GM21737 (cell line): ENCODE measurements around the gene DGLUCY.
"Not testable (repeated sequence)": the region's sequence is repeated elsewhere in the genome, so short reads cannot be mapped to it uniquely, and the experiment has no call there.

ENCODE experiments used
- ATAC-seq: cut with Tn5 transposase; IDR thresholded peaks from one replicate; pipeline ENCODE4 v1.9.1; 2021; ENCODE audit warnings: mild to moderate bottlenecking, moderate library complexity; ENCODE audit not compliant: unreplicated experiment

DGLUCY gene

DNA sequence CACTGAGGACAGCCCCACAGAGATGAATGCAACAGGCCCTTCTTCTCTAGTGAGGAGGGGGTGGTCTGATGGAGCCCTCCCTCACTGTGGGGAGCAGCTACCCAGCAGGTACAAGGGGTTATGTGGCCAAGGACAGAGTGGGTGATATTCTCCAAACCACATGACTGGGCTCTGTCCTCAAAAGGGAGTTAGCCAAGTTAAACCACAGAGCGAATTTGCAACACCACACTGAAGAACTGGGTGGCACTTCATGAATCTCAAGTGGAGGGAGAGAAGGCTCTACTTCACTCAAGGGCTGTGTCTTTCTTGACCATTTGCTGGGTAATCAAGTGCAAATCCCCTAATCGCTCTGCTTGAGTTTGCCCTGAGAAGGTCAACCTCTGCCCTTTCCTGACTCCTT lies 118.2 kb downstream of the DGLUCY start:
- no peak for ATAC-seq

DNA sequence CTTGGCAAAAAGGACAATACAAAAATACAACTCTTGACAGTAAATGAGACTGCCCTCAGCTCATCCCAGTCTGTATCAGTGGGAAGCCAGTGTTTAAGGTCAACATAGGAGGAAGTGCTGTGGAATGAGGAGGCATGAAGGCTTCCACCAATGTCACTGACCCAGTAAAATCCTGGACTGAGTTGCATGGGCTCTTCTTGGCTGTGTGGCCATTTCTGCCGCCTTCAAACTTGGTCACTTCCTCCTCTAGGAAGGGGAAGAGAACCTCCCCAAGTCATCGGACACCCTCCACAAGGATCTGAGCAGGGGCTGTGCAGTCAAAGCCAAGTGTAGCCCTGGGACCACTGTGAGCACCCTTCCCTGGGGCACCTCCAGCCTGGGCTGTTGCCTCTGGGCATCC lies 118.7 kb downstream of the DGLUCY start:
- no peak for ATAC-seq

DNA sequence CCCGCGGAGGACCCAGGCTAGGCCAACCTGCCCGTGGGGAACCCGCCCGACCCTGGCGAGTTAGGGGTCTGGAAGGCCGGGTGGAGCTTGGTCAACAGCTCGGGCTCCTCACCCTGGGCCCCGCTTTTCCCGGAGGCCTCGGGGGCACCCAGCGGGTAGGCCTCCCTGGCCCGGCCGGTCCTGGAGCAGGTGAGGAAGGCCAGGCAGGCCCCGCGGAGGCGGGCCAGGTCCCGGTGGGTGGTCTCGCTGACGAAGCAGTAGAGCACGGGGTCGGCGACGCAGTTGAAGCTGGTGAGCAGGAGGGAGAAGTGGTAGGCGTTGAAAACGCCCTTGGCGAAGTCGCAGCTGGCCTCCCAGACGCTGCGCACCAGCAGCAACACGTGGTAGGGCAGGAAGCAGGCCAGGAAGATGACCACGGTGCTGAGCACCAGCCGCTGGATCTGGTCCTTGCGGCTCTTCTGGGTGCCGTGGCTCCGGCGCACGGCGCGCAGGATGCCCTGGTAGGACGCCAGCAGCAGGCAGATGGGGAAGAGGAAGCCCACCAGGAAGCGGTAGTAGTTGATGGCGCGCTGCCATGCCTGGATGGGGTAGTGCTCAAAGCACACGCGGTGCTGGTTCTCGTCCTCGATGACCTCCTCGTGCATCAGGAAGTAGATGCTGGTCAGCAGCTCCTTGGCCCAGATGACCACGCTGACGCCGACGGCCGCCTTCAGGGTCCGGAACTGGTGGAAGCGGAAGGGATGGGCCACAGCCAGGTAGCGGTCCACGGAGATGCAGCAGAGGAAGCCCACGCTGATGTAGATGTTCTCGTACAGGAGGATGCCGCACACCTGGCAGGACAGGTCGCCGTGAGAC lies 120.3 kb downstream of the DGLUCY start:
- ATAC-seq = no peak

DNA sequence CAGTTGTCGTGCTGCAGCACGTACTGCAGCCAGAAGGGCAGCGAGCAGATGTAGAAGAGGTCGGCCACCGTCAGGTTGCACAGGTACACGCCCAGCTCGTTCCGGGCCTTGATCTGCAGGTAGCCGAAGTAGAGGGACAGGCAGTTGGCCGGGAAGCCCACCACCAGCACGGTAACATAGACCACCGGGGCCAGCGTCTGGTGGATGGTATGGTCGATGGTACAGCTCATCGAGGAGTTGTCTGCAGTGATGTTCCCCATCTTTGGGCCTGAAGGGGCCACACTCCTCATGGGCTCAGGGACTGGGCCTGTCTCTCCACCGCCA lies 120.9 kb downstream of the DGLUCY start:
- ATAC-seq = no peak

DNA sequence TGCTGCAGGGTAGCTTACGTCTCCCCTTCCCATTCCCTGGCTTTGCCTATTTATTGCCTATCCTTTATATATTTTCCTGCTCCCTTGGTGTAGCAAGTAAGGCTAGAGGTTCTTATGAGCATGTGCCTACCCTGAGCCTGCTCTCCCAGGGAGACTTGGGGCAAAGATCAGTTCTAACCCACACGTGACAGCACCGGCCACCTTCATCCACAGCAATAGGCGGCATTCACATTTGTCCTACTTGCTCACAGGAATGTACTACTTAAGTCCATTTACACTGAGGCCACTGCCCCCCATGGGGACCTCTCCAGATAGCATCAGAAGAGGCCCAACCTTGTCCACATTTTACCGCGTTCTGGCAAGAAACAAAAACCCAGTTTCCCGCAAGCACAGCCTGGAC lies 122.0 kb downstream of the DGLUCY start:
- no peak for ATAC-seq

DNA sequence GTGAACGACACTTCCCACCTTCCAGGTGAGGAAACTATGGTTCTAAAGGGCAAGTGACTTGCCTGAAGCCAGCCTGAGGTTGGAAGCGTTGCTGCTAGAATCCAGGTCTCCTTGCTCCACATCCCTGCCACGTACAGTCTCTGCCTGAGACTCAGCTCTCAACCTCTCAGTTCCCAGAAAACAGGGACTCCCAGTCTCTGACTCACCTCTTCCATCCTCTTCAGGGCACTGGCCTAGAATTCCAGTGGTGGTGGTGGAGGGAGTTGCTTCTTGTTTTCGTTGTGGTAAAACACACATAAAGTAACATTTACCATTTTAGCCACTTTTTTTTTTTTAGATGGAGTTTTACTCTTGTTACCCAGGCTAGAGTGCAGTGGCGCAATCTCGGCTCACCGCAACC lies 123.3 kb downstream of the DGLUCY start:
- ATAC-seq = no peak

DNA sequence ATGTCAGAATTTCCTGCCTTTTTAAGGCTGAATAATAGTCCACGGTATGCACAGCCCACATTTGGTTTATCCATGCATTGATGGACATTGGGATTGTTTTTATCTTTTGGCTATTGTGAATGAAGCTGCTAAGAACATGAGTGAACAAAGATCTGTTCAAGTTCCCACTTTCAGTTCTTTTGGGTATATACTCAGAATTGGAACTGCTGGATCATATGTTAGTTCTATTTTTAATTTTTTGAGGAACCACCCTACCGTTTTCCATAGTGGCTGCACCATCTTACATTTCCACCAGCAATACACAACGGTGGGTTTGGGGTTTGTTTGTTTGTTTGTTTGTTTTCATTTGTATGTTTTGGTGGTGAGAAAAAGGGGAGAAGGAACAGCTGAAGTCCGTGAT lies 124.2 kb downstream of the DGLUCY start:
- ATAC-seq = no peak

DNA sequence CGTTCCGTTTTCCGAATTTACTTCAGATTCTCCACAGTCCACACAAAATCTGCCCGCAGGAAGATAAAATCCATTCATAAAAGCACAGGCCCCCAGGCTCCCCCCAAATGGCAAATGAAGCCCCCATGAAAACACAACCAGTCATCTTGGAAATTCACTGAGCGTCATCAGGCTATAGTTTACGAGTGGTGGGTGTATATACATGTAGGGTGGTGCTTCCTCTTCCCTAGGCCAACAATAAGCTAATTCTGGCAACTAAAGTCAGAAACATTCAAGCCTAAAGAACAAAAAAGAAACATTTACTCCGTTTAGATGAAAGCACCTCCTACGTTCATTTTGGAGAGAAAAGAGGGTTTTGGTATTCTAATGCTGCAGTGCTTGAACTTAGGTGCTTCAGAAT lies 124.8 kb downstream of the DGLUCY start:
- no peak for ATAC-seq

DNA sequence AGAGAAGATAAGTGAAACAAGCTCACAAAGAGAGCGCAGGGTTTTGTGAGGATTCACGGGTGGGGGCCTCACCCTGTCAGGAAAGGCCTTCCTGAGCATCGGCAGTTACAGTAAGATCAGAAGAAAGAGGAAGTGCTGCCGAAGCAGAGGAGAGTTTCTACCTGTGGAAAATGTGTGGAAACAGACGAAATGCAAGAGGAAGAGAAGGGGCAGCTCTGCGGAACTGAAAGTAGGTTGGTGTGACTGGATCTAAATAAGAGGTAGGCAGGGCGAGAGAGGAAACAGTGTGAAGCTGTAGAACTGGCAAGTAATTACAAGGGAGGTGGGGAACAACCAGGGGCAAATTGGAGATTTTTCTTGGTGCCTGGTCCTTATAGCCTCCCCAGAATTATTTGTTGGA lies 128.0 kb downstream of the DGLUCY start:
- peak; percentile 59 for ATAC-seq

DNA sequence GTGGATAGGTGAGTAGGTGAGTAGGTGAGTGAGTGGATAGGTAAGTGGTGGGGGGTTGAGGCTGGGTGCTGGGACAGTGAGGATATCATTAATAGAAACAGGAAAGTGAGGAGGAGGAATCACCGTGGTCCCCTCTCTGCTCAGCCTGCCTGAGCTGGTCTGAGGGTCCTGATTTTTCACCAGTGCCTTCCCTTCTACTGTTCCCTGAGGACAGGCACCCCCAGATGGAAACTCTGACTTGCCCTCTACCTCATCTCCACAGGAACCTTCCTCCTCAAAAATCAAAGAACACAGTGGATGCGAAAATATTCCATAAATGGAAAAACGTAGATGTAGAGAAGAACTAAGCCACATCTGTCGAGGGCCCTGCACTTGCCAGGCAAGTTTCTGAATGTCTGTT lies 128.8 kb downstream of the DGLUCY start:
- ATAC-seq = no peak

DNA sequence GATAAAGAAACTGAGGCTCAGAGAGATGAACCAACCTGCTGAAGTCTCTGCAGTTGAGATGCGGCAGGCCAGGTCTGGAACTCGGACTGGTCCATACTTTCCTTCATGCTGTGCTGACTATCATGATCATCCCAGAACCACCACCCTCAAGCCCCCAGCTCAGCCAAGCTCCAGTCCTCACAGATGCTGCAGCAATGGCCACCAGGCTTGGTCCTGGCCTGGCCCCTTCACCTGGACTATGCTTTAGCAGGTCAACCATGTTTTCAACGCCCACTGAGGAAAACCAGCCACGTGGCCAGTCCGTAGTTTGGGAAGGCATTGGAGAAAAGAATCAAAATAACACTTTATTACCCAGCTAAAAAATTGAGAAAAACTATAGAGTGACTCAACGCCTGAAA lies 129.2 kb downstream of the DGLUCY start:
- ATAC-seq = peak; percentile 9

DNA sequence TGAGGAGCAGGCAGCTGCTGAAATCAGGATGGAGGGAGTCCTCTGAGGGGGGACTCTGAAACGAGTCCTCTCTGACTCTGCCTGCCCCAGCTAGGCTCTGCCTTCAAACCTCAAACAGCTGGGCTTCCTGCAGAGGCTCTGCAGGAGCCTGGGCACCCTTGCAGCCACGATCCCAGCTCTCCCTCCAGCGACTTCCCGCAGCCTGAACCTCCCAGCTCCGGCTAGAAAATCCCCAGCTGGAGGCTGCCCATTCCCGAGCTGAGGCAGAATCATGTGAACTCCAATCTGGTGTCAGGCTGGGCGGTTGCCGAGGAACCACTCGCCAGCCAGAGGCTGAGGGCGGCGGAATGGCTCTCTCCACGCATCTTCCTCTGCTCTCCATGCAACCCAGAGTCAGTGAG lies 130.6 kb downstream of the DGLUCY start, which contains the start of gene GPR68:
Gene GPR68, minus strand, starts transcription at position 204 of the 401 bp plus-strand sequence. CDS start 9,654 bp downstream, outside the sequence.
- ATAC-seq = no peak

DNA sequence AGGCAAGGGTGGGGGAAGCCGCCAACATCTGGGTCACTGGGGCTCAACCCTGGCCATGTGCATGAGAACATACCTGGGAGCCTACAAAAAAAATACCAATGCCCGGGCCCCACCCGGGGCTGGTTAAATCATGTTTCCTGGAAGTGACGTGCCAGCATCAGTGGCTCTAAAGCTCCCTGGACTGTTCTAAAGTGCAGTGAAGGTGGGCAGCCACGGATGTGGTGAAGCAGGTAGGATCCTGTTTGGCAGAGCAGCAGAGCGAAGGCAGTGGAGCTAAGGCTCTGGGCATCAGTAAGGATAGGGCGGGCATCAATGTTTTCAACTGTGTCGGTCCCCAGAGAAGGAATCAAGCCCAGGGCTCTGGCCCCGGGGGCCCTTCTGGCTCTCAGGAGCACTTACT lies 131.2 kb downstream of the DGLUCY start:
- no peak for ATAC-seq

DNA sequence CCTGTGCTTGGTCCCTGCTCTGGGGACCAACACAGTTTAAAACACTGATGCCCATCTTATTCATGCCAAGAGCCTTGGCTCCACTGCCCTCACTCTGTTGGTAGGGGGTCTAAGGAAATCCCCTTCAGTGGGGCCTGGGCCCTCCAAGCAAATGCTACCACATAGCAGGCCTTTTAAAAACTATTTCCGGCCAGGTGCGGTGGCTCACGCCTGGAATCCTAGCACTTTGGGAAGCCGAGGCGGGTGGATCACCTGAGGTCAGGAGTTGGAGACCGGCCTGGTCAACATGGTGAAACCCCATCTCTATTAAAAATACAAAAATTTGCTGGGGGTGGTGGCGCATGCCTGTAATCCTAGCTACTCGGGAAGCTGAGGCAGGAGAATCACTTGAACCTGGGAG lies 131.7 kb downstream of the DGLUCY start:
- ATAC-seq = not testable (repeated sequence)

DNA sequence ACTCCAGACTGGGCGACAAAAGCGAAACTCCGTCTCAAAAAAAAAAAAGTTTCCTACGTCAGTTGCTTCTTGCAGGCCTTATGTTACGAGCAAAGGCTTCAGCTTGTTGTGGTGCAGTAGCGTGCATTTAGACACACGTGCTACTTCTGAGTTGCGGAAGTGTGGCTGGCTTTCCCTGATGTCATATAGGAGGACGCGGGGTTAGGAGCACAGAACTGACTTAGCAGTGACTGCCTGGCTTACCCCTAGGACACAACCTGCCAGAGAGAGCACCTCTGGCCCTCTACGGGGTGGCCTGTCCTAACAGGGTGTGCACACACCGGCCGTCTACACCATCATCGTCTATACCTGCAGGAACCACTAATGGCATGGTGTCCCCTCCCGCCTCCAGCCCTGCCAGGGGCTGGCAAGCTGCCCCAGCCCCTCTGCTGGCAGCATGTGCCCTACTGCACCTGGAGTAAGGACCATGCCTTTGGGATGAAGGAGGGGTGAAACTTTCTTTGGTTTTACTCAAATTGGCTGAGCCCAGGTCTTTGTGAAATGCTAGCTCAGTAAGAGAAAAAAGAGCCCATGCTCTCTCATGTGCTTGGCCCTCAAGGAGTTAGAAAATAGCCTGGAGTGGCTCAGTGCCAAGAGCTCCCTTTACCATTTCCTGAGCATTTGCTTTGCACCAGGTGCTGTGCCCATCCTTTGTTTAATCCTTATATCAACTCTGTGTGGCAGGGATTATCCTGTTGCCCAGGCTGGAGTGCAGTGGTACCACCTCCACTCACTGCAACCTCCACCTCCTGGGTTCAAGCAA lies 132.4 kb downstream of the DGLUCY start:
- no peak for ATAC-seq

DNA sequence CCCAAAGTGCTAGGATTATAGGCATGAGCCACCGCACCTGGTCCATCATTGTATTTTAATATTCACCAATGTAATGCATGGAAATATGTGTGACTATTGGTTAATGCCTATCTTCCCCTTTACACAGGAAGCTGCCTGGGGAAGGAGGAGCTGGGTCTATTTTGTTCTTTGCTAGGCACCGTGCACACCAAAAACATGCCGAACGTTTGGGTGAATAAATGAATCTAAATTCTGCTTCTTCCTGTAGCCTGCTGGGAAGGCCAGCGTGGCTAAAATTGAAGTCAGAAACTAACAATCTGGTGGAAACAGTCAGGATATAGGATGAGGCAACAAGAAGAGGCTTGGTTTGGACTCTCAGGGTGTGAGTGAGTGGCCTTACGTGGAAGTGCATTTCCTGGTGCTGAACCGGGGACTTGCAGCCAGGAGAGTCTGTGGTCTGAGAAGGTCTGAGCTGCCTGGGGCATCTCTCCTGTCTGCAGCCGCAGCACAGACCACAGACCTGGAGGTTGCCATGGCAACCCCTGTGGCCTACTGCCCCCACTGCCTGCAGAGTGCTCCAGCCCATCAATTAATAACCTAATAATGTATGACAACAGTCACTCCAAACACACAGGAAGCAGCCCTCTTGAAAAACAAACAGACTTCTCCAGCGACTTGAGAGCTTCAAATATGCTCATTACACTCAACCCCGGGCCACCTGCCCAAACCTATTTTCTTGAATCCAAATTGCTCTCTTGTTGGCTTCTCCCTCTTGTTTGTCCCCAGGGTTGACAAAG lies 136.2 kb downstream of the DGLUCY start:
- peak; percentile 85 for ATAC-seq

DNA sequence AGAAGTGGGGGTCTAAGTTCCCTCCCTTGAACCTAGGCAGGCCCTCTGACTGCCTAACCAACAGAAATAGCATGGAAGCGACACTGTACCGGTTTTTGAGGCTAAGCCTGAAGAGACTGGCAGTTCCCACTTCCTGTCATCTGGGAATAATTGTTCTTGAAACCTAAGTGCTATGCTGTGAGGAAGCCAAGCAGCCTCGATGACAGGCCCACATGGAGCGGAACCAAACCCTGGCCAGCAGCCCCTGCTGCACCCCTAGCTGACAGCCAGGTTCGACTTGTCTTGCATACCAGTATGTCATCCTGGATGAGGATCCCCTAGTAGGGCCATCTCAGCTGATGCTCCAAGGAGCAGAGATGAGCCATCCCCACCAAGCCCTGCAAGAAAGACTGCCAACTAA lies 137.0 kb downstream of the DGLUCY start:
- ATAC-seq = no peak

DNA sequence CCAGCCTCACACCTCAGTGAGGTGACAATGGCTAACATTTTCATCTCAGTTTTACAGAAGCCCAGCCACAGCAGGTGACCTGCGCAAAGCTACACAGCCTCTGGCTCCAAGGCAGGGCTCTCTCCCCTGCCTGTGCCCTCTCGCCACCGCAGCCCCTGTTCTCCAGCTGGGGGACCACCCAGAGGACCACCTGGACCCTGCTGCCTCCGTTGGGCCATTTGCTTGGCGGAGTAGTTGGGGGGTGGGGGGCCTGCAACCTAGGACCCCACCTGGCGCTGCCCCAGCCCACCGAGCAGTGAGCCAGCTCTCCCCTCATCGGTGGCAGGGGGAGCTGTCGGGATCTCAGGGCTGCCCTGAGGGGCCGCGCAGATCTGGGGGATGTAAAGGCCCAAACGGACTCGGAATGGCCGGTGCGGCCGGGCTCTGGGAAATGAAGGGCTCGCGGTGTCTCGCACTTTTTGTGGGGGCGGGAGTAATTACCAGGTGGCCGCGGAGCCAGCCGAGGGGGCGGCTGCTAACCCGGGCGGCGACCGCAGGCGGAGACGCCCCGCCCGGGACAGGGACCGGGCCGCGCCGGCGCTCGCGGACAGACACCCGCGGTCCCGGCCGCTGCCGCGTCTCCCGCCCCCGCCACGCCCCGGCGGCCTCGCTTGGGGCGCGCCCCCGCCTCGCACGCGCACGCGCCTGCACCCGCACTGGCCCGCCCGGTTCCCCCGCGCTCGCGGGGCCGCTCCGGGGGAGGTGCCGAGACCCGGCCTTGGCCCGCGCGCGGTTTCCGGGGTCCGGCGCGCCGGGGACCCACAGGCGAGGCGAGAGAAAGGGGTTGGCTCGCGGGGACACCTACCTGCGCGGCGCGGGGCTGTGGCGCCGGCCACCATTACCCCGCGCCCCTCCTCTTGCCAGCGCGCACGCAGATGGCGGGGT lies 139.3 kb downstream of the DGLUCY start:
- no peak for ATAC-seq

DNA sequence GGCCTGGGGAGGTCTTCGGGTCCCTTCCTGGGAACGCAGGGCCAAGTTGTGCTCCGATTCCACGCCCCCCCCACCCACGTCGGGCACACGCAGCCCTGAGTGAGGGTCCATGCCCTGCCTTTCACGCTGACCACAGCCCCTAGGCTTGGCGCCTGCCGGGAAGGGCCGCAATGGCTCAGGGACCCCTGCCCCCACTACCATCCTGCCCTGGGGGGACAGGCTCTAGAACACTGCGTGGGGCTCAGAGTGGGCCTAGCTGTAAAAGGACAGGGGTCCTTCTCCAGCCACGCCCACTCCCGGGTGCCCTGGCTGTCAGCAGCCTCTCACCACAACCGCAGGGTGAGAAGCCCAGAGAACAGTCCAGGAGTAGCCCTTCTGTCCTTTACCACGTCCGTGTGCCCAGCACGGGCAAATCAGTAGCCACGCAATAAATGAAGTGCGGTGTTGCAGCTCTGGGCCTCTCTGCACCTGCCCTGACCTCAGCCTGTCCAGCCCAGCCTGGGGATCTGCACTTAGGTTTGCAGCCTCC lies 140.0 kb downstream of the DGLUCY start:
- ATAC-seq = no peak

DNA sequence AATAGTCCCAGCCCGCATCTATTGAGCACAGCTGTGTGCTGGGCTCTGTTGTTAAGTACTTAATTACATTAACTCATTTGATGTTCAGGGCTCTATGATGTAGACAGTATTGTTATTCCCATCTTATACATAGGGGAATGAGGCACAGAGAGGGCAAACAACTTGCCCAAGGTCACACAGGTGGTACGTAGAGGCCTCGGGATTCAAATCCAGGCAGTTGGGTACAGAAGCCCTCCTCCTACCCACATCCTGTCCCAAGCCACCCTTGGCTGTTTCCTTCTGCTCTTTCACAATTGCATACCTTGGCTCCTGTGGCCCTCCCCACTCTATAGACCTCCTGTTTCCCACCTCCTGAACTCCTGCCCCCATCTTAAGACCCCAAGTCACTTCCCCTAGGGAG lies 140.6 kb downstream of the DGLUCY start:
- ATAC-seq = no peak
